GM15510 (cell line): ENCODE results near the gene MYLK.

Experiments
- POLR2A ChIP-seq: IDR thresholded peaks from 3 replicates; pipeline ENCODE4 v1.6.1; 2011; ENCODE audit warnings: borderline replicate concordance; ENCODE audit not compliant: insufficient read length; ENCODE audit errors: extremely low read depth

Gene MYLK

GRCh38 chr3:123629747-123630047, 254.4 kb downstream of the MYLK start:
- no peak for TF ChIP-seq POLR2A

- no peak for TF ChIP-seq POLR2A
Observed at GRCh38 chr3:123628996-123629746, 255.0 kb downstream of the MYLK start.

GRCh38 chr3:123627673-123628670, 256.2 kb downstream of the MYLK start:
- TF ChIP-seq POLR2A, result no peak

- TF ChIP-seq POLR2A, result no peak
Observed at GRCh38 chr3:123626881-123627280, 257.3 kb downstream of the MYLK start.

GRCh38 chr3:123624302-123624701, 259.8 kb downstream of the MYLK start:
- no peak for TF ChIP-seq POLR2A

GRCh38 chr3:123623346-123623880, 260.7 kb downstream of the MYLK start:
- no peak for TF ChIP-seq POLR2A

GRCh38 chr3:123622766-123623165, 261.4 kb downstream of the MYLK start:
- TF ChIP-seq POLR2A, result no peak

GRCh38 chr3:123621850-123622189, 262.3 kb downstream of the MYLK start:
- TF ChIP-seq POLR2A, result no peak

- TF ChIP-seq POLR2A, result no peak
Observed at GRCh38 chr3:123621186-123621849, 262.8 kb downstream of the MYLK start.

GRCh38 chr3:123620343-123620742, 263.8 kb downstream of the MYLK start:
- TF ChIP-seq POLR2A, result no peak

- no peak for TF ChIP-seq POLR2A
Observed at GRCh38 chr3:123618768-123619484, 265.2 kb downstream of the MYLK start.

- no peak for TF ChIP-seq POLR2A
Observed at GRCh38 chr3:123618076-123618708, 265.9 kb downstream of the MYLK start.

- TF ChIP-seq POLR2A, result no peak
Observed at GRCh38 chr3:123616593-123616992, 267.5 kb downstream of the MYLK start.

- TF ChIP-seq POLR2A, result no peak
Observed at GRCh38 chr3:123613543-123613942, 270.6 kb downstream of the MYLK start.
